Amniotic epithelial cell (primary cell): Measurements from ENCODE around the gene BIRC6.
A peak's percentile ranks its signal among the peaks of the same experiment; 100 is the strongest.
"Not testable (repeated sequence)": the region's sequence is repeated elsewhere in the genome, so short reads cannot be mapped to it uniquely, and the experiment has no call there.

Source experiments
- DNase-seq: peaks from one replicate; pipeline ENCODE4 v3.0.0-alpha.2; 2010; ENCODE audit warnings: low read depth

Gene BIRC6

GRCh38 chr2:32356681-32357317 lies at the start of gene BIRC6:
BIRC6 (plus strand) TSS chr2:32357023; CDS start chr2:32357162, 139 bp downstream.
- DNase-seq, result peak; percentile 94

- no peak for DNase-seq
Measured at GRCh38 chr2:32310577-32310976, 46.2 kb upstream of the BIRC6 start.

GRCh38 chr2:32314886-32315285 lies 41.9 kb upstream of the BIRC6 start:
- DNase-seq, result no peak

GRCh38 chr2:32328679-32329078 lies 28.1 kb upstream of the BIRC6 start:
- DNase-seq, result not testable (repeated sequence)

- DNase-seq, result not testable (repeated sequence)
Measured at GRCh38 chr2:32329180-32329980, 27.4 kb upstream of the BIRC6 start.

GRCh38 chr2:32330136-32330535 lies 26.7 kb upstream of the BIRC6 start:
- peak; percentile 49 for DNase-seq

GRCh38 chr2:32342801-32343200 lies 14.0 kb upstream of the BIRC6 start:
- no peak for DNase-seq

GRCh38 chr2:32350797-32351196 lies 6.0 kb upstream of the BIRC6 start:
- not testable (repeated sequence) for DNase-seq

- DNase-seq, result no peak
Measured at GRCh38 chr2:32355976-32356680, 695 bp upstream of the BIRC6 start.

GRCh38 chr2:32357318-32358110 lies 691 bp downstream of the BIRC6 start:
- peak; percentile 55 for DNase-seq

GRCh38 chr2:32358111-32358482 lies 1.3 kb downstream of the BIRC6 start:
- peak; percentile 16 for DNase-seq

GRCh38 chr2:32360416-32360815 lies 3.6 kb downstream of the BIRC6 start:
- peak; percentile 40 for DNase-seq

GRCh38 chr2:32362997-32363396 lies 6.2 kb downstream of the BIRC6 start:
- not testable (repeated sequence) for DNase-seq

GRCh38 chr2:32363597-32363996 lies 6.8 kb downstream of the BIRC6 start:
- no peak for DNase-seq

GRCh38 chr2:32364290-32364689 lies 7.5 kb downstream of the BIRC6 start:
- not testable (repeated sequence) for DNase-seq

GRCh38 chr2:32365679-32366078 lies 8.9 kb downstream of the BIRC6 start:
- DNase-seq, result not testable (repeated sequence)

GRCh38 chr2:32366595-32366994 lies 9.8 kb downstream of the BIRC6 start:
- DNase-seq, result no peak

- DNase-seq, result no peak
Measured at GRCh38 chr2:32369222-32369621, 12.4 kb downstream of the BIRC6 start.

- not testable (repeated sequence) for DNase-seq
Measured at GRCh38 chr2:32370942-32371341, 14.1 kb downstream of the BIRC6 start.

- DNase-seq, result no peak
Measured at GRCh38 chr2:32372519-32373182, 15.8 kb downstream of the BIRC6 start.

- no peak for DNase-seq
Measured at GRCh38 chr2:32375228-32375892, 18.5 kb downstream of the BIRC6 start.
